HCT116 (cell line): ENCODE data around the gene DNPH1. TPM values are rescaled to one million over a fixed set of nuclear protein-coding genes. Genes with fewer than 3 reads are reported as not detected.

ENCODE experiments used
- ATAC-seq: fragments of 200-7000 bp; cut with Tn5 transposase; 2 replicates; pipeline ENCODE4 v1.9.1; 2020; ENCODE audit warnings: mild to moderate bottlenecking, moderate library complexity
- BruUV-seq: library from RNA; stranded (reverse); fragments of 400-500 nt; replicated peaks from 2 replicates; lab custom pipeline; 2021; lab: Mats Ljungman, UMichigan
- CTCF ChIA-PET: fragments of 300-600 bp; sonication (Branson Sonifier 250); formaldehyde crosslinking; loops from one replicate; lab custom pipeline; 2021; ENCODE audit warnings: antibody characterized with exemption; lab: Charles Lee
- POLR2A ChIA-PET: fragments of 300-600, 350-600 bp; sonication (Branson Sonifier 250); formaldehyde crosslinking; loops from one replicate; lab custom pipeline; 2021; ENCODE audit warnings: antibody characterized with exemption; lab: Charles Lee
- RAD21 ChIA-PET, 2 experiments: fragments of 300-600 bp; sonication (Branson Sonifier 250); formaldehyde crosslinking; loops; one replicate each; lab custom pipeline; 2023; ENCODE audit warnings: low total read pairs in 2 of 2; ENCODE audit not compliant: uncharacterized antibody in 2 of 2, unreplicated experiment in 2 of 2, low non-redundant PET in 1 of 2; lab: Charles Lee
- DNase-seq: peaks from one replicate; pipeline ENCODE4 v3.0.0-alpha.2; 2010; ENCODE audit warnings: low read depth, low spot score
- H2AFZ ChIP-seq: fragments of 200-600 bp; shearing (Covaris generic), sonication (generic); 2 replicates; pipeline ENCODE4 v1.6.1; 2017; ENCODE audit warnings: low read depth, mixed run types, mixed read lengths, antibody characterized with exemption, low read length; ENCODE audit not compliant: poor library complexity, severe bottlenecking
- H3K27ac ChIP-seq: 2 replicates; pipeline ENCODE4 v1.5.1; 2012; ENCODE audit warnings: low read depth, low read length
- H3K27me3 ChIP-seq: fragments of 200-600 bp; sonication (generic); 2 replicates; pipeline ENCODE4 v1.6.1; 2016; ENCODE audit warnings: mixed run types, low read length, mixed read lengths; ENCODE audit not compliant: insufficient read depth
- H3K36me3 ChIP-seq, 2 experiments: fragments of 200-500 bp in 1 of 2; fragments of 200-600 bp in 1 of 2; sonication (Bioruptor generic) in 1 of 2; sonication (generic) in 1 of 2; 2 replicates each; pipeline versions ENCODE4 v1.5.1 to v1.6.1; 2014 to 2016; ENCODE audit warnings: low read length in 2 of 2, inconsistent platforms in 1 of 2, mixed read lengths in 1 of 2, mixed run types in 1 of 2; ENCODE audit not compliant: insufficient read depth in 2 of 2, control insufficient read depth in 1 of 2
- H3K4me1 ChIP-seq, 2 experiments: fragments of 200-600 bp in 1 of 2; sonication (generic) in 1 of 2; 2 replicates each; pipeline versions ENCODE4 v1.5.1 to v1.6.1; 2012 to 2017; ENCODE audit warnings: low read length in 2 of 2, inconsistent platforms in 1 of 2, mild to moderate bottlenecking in 1 of 2, mixed read lengths in 1 of 2, mixed run types in 1 of 2, moderate library complexity in 1 of 2; ENCODE audit not compliant: insufficient read depth in 2 of 2, control insufficient read depth in 1 of 2
- H3K4me2 ChIP-seq: fragments of 200-600 bp; sonication (generic); 2 replicates; pipeline ENCODE4 v1.6.1; 2017; ENCODE audit warnings: mixed run types, low read length, mixed read lengths
- H3K4me3 ChIP-seq, 2 experiments: fragments of 200-600 bp in 1 of 2; sonication (generic) in 1 of 2; replicated peaks in 1 of 2; 2 replicates each; pipeline ENCODE4 v1.5.1; 2011 to 2016; ENCODE audit warnings: low read length in 2 of 2, control low read depth in 1 of 2, low read depth in 1 of 2, mild to moderate bottlenecking in 1 of 2, mixed read lengths in 1 of 2, mixed run types in 1 of 2
- H3K79me2 ChIP-seq: fragments of 200-600 bp; sonication (generic); 2 replicates; pipeline ENCODE4 v1.6.1; 2017; ENCODE audit warnings: mild to moderate bottlenecking, mixed run types, low read length, moderate library complexity, mixed read lengths; ENCODE audit not compliant: insufficient read depth
- H3K9ac ChIP-seq: fragments of 200-600 bp; sonication (generic); 2 replicates; pipeline ENCODE4 v1.6.1; 2016; ENCODE audit warnings: low read length, mixed read lengths
- H3K9me2 ChIP-seq: fragments of 200-600 bp; sonication (generic), shearing (Covaris generic); 2 replicates; pipeline ENCODE4 v1.6.1; 2017; ENCODE audit warnings: mixed run types, mild to moderate bottlenecking, moderate library complexity; ENCODE audit not compliant: insufficient read depth
- H3K9me3 ChIP-seq, 2 experiments: fragments of 200-500 bp in 1 of 2; fragments of 200-600 bp in 1 of 2; sonication (Bioruptor generic) in 1 of 2; sonication (generic) in 1 of 2; 2 replicates each; pipeline ENCODE4 v1.6.1; 2014 to 2017; ENCODE audit warnings: low read length in 2 of 2, mixed read lengths in 2 of 2, inconsistent platforms in 1 of 2, low read depth in 1 of 2, mild to moderate bottlenecking in 1 of 2, mixed run types in 1 of 2, moderate library complexity in 1 of 2; ENCODE audit not compliant: control insufficient read depth in 1 of 2, insufficient read depth in 1 of 2
- H4K20me1 ChIP-seq: fragments of 200-600 bp; sonication (generic), shearing (Covaris generic); 2 replicates; pipeline ENCODE4 v1.6.1; 2017; ENCODE audit warnings: mixed run types, mild to moderate bottlenecking, moderate library complexity; ENCODE audit not compliant: insufficient read depth
- CBX3 ChIP-seq: IDR thresholded peaks from 2 replicates; pipeline ENCODE4 v1.6.1; 2012; ENCODE audit warnings: low read depth
- EZH2phosphoT487 ChIP-seq: fragments of 200-600 bp; IDR thresholded peaks from 2 replicates; pipeline ENCODE4 v1.6.1; 2018; ENCODE audit warnings: antibody characterized with exemption, borderline replicate concordance
- FOSL1 ChIP-seq: IDR thresholded peaks from 2 replicates; pipeline ENCODE4 v1.6.1; 2012; ENCODE audit warnings: low read depth
- JUND ChIP-seq: IDR thresholded peaks from 2 replicates; pipeline ENCODE4 v1.6.1; 2012
- RAD21 ChIP-seq: IDR thresholded peaks from 2 replicates; pipeline ENCODE4 v1.6.1; 2012; ENCODE audit warnings: low read depth, mild to moderate bottlenecking
- SP1 ChIP-seq: IDR thresholded peaks from 2 replicates; pipeline ENCODE4 v1.6.1; 2012; ENCODE audit warnings: low read depth
- SRF ChIP-seq: IDR thresholded peaks from 2 replicates; pipeline ENCODE4 v1.6.1; 2012; ENCODE audit warnings: low read depth
- TCF7L2 ChIP-seq: IDR thresholded peaks from 2 replicates; pipeline ENCODE4 v1.7.0; 2011; ENCODE audit warnings: borderline replicate concordance, inconsistent platforms; ENCODE audit not compliant: insufficient read depth, insufficient read length; ENCODE audit errors: extremely low read depth
- YY1 ChIP-seq: IDR thresholded peaks from 2 replicates; pipeline ENCODE4 v1.6.1; 2011; ENCODE audit warnings: low read length, low read depth, moderate library complexity, mild to moderate bottlenecking; ENCODE audit not compliant: insufficient replicate concordance; ENCODE audit errors: extremely low read depth
- ZNF274 ChIP-seq: fragments of 200-500 bp; sonication (Bioruptor generic); IDR thresholded peaks from 2 replicates; pipeline ENCODE4 v1.6.1; 2014; ENCODE audit warnings: mild to moderate bottlenecking, low read depth, low read length, inconsistent platforms
- intact Hi-C: fragments of 100-400 bp; cut with micrococcal nuclease; formaldehyde crosslinking; loops from 2 replicates; pipeline ENCODE4 v1.10.0; 2022
- total RNA-seq: library from RNA; stranded (reverse); gene quantifications from one replicate; pipeline ENCODE4 v1.2.1, GENCODE V29; 2021; ENCODE audit not compliant: unreplicated experiment
- TF ChIP-seq, protein P1 (sequence below), 3 experiments: fragments of 200-600 bp in 1 of 3; sonication (generic) in 1 of 3; IDR thresholded peaks in 2 of 3; conservative IDR thresholded peaks in 1 of 3; 2 replicates each; pipeline ENCODE4 v1.5.1; 2012 to 2017; ENCODE audit warnings: low read depth in 2 of 3, low read length in 2 of 3, antibody characterized with exemption in 1 of 3, borderline replicate concordance in 1 of 3, control low read depth in 1 of 3, mild to moderate bottlenecking in 1 of 3, mixed read lengths in 1 of 3, mixed run types in 1 of 3, moderate library complexity in 1 of 3; ENCODE audit not compliant: insufficient read depth in 1 of 3
- TF ChIP-seq, protein P2 (sequence below): IDR thresholded peaks from 2 replicates; pipeline ENCODE4 v1.6.1; 2011; ENCODE audit warnings: mild to moderate bottlenecking, low read length, moderate library complexity; ENCODE audit not compliant: insufficient replicate concordance; ENCODE audit errors: extremely low read depth

Gene DNPH1
- total RNA-seq, 1 experiment from 2014 or later: 117 TPM

DNA sequence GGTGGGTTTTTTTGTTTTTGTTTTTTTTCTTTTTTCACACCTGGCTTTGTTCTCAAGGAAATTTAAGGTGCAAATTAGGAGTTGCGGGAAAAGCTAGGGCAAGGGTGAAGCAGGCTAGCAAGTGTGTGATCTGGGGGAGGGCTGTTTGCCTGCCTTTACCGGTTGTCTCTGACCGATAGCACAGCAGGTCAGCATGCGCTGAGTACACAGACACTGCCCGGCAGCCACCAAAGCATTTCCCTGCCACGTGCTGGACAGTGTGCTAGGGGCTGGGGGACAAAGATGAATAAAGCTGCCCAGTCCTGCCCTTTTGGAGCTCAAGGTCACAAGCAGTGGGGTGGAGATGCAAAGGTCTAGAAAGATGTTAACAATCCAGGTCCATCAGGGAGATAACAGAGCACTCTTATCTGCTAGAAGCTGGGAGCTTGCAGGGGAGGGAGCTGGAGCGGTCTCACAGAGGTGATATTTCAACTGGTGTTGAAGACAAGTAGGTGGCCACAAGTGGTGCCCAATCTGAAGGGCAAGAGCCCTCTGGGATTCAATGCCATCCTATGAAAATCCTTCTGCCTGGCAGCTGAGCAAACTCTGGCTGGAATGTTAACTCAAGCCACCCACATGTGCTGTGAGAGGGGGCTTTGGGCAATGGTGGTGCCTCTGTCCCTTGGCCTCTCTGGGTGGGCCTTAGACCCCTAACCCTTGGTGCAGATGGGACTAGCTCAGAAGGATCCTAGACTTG, 38.5 kb upstream of the DNPH1 start:
- DNase-seq (no peak), ATAC-seq (no peak)
- H3K79me2 ChIP-seq: no peaks in the 10 kb centered on the region
- H3K9ac ChIP-seq: no peak overlapping the region
- H3K9me3 ChIP-seq: no peaks in the 10 kb centered on the region
- TF ChIP-seq, protein P1, sequence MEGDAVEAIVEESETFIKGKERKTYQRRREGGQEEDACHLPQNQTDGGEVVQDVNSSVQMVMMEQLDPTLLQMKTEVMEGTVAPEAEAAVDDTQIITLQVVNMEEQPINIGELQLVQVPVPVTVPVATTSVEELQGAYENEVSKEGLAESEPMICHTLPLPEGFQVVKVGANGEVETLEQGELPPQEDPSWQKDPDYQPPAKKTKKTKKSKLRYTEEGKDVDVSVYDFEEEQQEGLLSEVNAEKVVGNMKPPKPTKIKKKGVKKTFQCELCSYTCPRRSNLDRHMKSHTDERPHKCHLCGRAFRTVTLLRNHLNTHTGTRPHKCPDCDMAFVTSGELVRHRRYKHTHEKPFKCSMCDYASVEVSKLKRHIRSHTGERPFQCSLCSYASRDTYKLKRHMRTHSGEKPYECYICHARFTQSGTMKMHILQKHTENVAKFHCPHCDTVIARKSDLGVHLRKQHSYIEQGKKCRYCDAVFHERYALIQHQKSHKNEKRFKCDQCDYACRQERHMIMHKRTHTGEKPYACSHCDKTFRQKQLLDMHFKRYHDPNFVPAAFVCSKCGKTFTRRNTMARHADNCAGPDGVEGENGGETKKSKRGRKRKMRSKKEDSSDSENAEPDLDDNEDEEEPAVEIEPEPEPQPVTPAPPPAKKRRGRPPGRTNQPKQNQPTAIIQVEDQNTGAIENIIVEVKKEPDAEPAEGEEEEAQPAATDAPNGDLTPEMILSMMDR (IDR thresholded peaks at IDR 0.05 in 2 of 3, conservative IDR thresholded peaks at IDR 0.05 in 1 of 3; ENCODE audit: borderline replicate concordance in 1 of 3, insufficient read depth in 1 of 3, low read depth in 2 of 3, low read length in 2 of 3): no peak
- no peak for TF ChIP-seq CBX3
- no peak for TF ChIP-seq YY1
- TF ChIP-seq TCF7L2: no peak
- TF ChIP-seq ZNF274: no peak
- H3K4me1 ChIP-seq: no peaks in the 10 kb centered on the region
- no peak overlapping the region for H2AFZ ChIP-seq
- no peak overlapping the region for H3K27ac ChIP-seq
- no TSS peak for BruUV-seq
- RAD21 ChIA-PET: no interaction called here
- H3K9me2 ChIP-seq: no peaks in the 10 kb centered on the region
- H3K4me3 ChIP-seq: no peak overlapping the region
- intact Hi-C loops: no loop called here
- no peaks in the 10 kb centered on the region for H3K36me3 ChIP-seq
- H4K20me1 ChIP-seq: no peaks in the 10 kb centered on the region
- H3K4me2 ChIP-seq: no peak overlapping the region
- POLR2A ChIA-PET: no interaction called here
- CTCF ChIA-PET: interaction anchor here (0.7 kb wide), 1 partner anchor 39 kb away, joined by 3 read pairs; no protein-coding TSS in a partner anchor
- H3K27me3 ChIP-seq: no peaks in the 10 kb centered on the region

DNA sequence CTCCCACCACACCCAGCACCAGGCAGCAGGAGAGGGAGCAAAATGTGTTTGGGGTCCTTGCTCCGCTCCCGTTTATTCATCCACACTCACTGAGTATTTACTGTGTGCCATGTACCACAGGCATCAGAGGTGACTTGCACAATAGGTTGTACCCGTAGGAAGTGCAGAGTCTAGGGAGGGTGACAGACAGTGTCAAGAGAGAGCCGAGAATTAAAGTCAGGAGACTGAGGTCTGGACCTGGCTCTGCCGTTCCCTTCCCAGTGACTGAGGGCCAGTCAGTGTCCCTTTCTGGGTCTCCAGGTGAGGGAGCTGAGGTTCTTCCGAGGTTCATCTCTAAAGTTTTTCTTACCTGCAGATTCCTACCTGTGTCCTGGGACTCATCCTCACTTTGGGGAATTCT, 36.3 kb upstream of the DNPH1 start:
- no peak overlapping the region for H3K4me3 ChIP-seq
- H3K9ac ChIP-seq: no peak overlapping the region
- intact Hi-C loops: no loop called here
- no peak overlapping the region for H3K4me2 ChIP-seq
- no peaks in the 10 kb centered on the region for H4K20me1 ChIP-seq
- H3K79me2 ChIP-seq: no peaks in the 10 kb centered on the region
- no peaks in the 10 kb centered on the region for H3K9me3 ChIP-seq
- ATAC-seq: no peak
- no peak for TF ChIP-seq JUND
- no peak for TF ChIP-seq SP1
- no peak for TF ChIP-seq SRF
- TF ChIP-seq FOSL1: no peak
- TF ChIP-seq EZH2phosphoT487: no peak
- TF ChIP-seq RAD21: peak; percentile 22; the same call in 1 of the 2 replicates
- TF ChIP-seq, protein P2, sequence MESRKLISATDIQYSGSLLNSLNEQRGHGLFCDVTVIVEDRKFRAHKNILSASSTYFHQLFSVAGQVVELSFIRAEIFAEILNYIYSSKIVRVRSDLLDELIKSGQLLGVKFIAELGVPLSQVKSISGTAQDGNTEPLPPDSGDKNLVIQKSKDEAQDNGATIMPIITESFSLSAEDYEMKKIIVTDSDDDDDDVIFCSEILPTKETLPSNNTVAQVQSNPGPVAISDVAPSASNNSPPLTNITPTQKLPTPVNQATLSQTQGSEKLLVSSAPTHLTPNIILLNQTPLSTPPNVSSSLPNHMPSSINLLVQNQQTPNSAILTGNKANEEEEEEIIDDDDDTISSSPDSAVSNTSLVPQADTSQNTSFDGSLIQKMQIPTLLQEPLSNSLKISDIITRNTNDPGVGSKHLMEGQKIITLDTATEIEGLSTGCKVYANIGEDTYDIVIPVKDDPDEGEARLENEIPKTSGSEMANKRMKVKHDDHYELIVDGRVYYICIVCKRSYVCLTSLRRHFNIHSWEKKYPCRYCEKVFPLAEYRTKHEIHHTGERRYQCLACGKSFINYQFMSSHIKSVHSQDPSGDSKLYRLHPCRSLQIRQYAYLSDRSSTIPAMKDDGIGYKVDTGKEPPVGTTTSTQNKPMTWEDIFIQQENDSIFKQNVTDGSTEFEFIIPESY: no peak
- H3K9me2 ChIP-seq: no peaks in the 10 kb centered on the region
- POLR2A ChIA-PET: no interaction called here
- RAD21 ChIA-PET: no interaction called here
- no peaks in the 10 kb centered on the region for H3K4me1 ChIP-seq
- no peak for DNase-seq
- H3K27ac ChIP-seq: no peak overlapping the region
- CTCF ChIA-PET: interaction anchor here (1.6 to 1.7 kb wide), 2 partner anchors 69 to 241 kb away, joined by 4 read pairs; no protein-coding TSS in a partner anchor
- no peak overlapping the region for H2AFZ ChIP-seq
- no peaks in the 10 kb centered on the region for H3K27me3 ChIP-seq
- no TSS peak for BruUV-seq
- H3K36me3 ChIP-seq: no peaks in the 10 kb centered on the region
